HG03280 (cell line): ENCODE results near the gene ARHGAP12.

Source experiments
- ATAC-seq: cut with Tn5 transposase; IDR thresholded peaks from one replicate; pipeline ENCODE4 v1.9.1; 2021; ENCODE audit warnings: mild to moderate bottlenecking, moderate library complexity; ENCODE audit not compliant: unreplicated experiment

The ARHGAP12 gene

DNA sequence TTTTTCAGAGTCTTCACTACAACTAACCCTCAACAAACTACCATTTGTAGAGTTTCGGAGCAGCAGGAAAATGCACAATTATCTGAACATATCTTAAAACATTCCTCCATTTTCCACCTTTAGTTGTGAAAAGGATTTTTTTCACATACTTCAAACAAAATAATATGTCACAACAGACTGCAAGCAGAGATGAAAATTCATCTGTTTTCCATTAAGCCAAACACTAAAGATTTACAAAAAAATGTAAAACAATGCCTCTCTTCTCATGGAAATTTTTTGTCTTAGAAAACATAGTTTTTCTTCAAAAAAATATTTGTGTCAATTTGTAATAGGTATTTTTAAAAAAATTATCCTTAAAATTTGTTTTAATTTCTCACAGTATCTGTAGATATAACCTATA is 98.9 kb downstream of the ARHGAP12 start:
- no peak for ATAC-seq

DNA sequence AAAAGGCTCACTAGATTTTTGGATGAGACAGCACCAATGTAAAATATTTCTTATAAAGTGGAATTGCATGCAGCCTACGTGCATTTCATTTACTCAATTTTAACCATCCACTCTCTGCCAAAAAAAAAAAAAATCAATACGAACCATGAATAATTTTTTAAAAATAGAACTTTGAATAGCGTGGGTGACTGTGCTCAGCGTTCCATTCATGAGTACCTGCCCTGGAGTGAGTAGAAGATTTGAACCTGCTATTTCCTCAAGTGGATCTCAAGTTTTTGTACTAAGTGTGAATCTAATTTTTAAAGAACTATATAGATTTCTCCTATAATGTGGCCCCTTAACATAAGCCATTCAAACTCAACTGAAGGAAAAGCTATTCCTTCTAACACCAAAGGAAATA is 105.3 kb downstream of the ARHGAP12 start:
- no peak for ATAC-seq

DNA sequence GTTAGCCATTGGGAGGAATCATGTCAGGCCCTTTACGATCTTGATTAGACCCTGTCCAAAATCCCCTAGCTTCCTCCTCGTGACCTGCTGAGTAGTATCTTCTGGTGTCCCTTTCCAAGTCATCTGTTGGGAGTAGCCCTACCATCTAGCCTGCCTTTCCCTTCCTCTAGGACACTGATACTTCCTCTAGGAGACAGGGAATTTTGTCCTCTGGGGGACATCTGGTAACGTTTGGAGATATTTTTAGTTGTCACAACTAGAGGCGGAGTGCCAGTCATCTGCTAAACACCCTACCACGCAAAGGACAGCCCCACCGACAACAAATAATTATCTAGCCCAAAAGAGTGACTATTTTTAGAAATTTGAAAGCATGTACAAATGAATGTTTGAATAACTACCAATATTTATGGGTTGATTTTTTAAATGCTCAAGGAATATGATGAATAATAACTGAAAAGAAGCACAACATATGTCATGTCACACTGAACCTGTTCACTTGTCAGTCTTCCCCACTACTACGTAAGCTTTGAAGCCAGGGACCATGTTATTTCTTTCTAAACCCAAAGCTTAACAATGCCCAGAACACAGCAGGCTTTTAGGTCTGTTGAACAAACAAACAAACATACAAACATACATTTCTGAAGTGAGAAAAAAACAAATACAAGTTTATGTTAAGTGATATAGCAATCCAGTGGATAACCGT is 105.9 kb downstream of the ARHGAP12 start:
- ATAC-seq, result no peak

DNA sequence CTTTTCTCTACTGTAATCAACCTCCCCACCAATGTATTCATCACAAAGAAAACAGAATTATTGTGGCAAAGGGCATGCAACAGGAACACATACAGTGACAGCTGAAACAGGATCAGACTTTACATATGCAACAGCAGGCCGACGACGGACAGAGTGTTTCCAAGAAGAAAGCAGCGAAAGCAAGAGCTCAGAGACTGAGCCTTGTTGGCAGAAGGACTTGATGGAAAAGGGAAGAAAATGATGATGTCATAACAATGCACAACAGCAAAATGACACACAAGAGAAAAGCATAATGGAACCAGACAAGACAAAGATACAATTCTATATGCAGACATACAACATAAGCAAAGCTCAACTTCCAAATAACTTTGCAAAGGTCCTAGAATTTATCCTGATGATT is 106.5 kb downstream of the ARHGAP12 start:
- no peak for ATAC-seq

DNA sequence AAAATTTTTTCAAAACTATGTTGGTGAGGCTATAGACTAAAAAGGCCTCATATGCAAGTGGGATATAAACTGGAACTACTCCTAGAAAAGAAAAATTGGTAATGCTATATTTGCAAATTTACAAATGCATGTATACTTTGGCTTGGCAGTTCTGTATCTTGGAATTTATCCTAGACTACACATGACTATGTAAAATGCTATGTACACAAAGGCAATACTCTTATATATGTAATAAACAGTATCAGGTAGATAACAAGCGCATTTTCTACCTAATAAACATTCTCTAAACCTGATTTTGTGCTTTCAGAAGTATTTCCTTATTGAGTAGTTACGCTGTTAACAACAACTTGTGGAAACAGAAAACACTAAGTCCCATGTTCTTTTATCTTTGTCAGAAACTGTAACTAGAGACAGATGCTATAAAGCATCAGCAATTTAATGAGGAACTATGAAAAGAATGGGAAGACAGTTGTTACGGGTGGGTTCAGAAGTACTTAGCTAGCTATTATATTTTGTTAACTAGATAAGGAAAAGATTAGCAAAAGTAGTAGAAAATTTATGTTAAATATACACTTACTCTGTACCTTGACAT is 107.8 kb downstream of the ARHGAP12 start:
- ATAC-seq, result no peak

DNA sequence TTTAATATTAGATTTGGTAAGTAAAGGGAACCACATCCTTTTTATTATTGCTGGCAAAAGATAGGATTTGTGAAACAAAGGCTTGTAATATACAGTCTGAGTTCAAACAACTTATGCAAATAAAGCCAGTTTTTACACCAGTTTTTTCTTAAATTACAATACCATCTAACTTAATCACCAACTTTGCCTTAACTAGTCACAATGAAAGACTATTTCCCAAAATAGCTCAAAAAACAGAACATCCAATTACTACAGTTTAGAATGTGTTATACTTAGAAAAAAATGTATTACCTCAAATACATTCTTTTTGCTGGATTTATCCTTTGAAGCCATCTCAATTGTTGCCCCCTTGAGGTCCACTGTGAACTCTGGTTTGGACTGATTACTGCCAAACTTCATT is 108.5 kb downstream of the ARHGAP12 start:
- ATAC-seq, result no peak

DNA sequence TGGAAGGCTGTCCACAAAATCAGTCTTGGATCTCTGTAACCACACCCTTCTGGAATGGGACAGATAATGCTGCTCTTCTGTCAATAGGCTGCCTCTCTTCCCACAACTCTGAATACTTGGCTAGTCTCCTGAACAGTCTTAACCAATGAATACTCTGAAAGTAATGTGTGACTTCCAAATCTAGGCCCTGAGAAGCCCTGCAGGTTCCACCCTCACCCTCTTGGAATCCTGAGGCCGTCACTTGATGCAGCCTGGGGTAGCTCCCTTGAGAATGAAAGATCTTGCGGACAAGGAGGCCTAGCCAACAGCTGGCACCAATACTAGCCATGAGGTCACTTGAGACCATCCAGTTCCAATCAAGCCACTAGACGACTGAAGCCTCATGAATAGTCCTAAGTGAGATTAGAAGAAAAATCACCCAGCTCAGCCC is 109.2 kb downstream of the ARHGAP12 start:
- ATAC-seq, result no peak

DNA sequence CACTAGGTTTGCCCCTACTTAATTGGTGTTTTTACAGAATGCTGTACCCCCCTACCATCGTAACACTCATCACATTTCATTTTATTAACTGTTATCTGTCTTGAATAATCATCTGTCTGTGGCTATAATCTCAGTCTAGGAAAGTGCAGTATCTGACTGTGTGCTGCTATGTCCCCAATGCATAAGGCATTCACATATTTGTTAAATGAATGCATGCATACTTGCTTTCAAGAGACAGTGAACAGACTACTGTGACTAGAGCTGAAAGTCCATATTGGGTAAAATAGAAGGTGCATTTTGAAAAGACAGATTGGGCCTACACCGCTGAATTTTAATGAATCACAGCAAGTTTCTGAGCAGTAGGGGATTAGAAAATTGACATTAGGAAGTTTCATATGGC is 112.3 kb downstream of the ARHGAP12 start:
- ATAC-seq, result no peak

DNA sequence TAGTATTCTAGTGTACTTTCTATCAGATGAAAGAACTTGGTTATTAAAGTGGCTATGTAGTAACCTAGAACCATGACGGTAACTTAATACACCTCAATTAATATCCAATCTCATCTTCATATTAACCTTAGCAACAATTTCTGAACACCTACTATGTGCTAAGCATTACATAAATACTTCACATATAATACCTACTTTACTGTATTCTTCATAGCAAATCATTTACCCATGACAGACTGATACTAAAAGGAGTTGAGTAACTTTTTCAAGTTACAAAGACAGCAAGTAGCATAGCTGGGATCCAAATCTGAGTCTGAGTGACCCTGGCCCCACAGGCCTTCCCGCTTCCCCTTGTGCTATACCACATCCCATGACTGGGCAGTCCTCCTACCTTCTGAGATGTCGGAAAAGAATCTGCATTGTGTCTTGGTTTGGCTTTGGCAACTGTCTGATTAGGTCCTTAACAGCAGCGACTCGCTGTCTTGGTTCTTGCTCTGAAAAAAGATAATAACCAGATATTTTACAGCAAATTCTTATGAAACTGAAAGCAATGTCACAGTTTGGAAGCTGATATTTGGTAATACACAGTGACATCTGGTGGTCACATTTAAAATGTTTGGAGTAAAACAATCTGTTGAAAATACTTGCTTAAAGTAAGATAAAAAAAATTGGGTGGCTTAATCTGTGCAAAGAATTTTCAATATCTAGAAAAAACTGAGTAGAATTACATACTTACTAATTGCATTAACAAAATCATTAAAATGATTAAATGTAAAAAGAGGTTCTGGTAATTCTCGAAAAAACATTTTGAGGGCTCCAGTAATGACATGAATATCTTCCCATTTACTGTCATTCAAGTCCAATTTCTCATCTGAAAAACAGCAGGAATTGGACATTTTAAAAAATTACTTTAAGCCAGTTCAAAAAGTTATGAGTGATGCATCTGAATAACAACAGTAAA is 120.1 kb downstream of the ARHGAP12 start:
- ATAC-seq, result peak; percentile 76

DNA sequence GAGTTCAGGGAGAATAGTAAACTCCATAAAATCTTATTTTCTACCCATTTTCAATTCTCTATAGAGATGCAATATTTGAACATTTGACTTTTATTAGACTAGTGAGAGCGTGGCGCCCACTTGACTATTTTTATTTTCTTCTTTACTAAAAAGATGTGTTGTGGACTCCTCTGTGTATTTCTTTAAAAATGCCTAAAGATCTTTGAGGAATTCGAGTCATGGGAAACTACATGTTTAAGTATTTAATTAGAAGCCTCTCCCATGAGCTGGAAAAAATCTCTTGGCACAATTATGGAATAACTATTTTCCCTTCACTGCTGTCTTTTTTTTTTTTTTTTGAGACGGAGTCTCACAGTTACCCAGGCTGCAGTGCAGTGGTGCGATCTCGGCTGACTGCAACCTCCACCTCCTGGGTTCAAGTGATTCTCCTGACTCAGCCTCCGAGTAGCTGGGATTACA is 124.2 kb downstream of the ARHGAP12 start:
- ATAC-seq, result no peak

DNA sequence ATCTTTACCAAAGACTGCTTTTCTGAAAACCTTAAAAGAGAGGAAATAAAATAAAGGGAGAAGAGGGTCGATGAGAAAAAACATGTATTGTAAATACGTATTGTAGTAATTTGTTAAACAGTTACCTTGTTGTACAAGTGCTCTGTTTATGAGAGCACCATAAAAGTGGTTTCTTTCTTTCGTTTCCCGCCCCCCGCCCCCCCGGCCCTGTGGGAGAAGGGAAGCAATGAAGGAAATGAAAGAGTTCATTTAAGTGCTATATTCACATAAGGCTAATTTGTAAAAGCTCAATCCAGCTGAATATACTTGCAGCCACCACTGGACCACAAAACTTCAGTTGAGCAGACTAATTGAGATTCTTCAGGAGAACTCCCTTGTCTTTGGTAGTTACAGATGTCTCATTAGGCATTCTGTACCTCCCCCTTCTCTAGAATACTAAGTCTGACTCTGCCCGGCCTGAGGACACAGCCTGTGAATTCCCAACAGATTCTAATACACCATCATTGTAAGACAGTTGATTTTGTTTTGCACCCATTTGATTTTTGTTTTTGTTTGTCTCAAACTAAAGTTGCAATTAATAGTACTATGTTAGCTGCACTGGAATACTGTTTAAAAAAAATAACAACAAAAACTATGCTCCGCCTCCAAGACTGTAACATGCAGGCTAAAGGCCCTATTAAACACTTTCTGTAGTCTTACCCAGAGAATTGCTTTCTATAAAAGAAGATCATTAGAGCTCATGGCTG is 124.9 kb downstream of the ARHGAP12 start:
- no peak for ATAC-seq

DNA sequence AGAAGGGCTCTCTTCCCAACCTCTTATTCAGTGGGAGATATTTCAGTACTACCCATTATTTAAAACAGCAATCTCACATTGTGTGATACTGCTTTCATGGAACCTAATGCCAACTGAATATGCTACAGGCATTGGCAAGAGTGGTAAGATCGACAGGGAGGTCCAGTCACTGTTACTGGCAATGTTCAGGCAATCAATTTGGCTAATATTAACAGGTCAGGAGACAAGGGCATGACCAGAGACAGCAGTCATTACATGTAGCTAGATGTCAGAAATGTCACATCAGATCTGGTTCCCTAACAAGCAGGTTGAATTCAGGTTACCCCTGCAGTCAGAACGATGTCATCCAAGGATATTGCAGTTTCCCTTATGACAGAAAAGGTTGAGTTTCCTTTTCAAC is 129.4 kb downstream of the ARHGAP12 start:
- ATAC-seq, result no peak

DNA sequence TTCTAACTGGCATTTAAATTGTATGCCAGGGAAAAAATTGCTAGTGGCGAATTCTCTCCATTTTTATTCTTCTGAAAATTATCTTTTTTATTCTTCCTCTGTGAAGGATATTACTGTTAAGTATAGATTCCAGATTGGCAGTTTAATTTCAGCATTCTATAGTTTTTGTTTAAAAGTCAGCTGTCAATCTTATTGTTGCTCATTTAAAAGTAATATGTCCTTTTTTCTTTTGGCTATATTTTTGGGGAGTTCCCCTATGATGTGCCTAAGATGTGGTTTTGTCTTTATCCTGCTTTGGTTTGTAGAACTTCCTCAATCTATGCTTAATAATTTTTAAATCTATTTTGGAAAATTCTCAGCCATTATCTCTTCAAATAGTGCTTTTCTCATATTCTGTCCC is 135.9 kb downstream of the ARHGAP12 start:
- no peak for ATAC-seq

DNA sequence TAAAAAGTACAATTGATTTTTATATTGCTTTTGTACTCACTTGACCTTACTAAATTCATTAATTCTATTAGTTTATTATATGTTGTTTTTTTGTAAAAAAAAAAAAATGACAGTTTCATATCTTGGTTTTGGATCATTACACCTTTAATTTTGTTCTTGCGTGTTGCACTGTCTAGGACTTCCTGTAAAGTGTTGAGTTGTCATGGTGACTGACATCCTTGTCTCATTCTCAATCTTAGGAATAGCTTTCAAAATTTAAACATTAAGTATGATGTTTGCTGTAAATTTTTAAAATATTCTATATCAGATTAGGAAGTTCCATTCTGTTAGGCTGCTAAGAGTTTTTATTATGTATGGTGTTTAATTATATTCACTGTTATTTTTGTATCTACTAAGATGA is 139.1 kb downstream of the ARHGAP12 start:
- ATAC-seq, result no peak

DNA sequence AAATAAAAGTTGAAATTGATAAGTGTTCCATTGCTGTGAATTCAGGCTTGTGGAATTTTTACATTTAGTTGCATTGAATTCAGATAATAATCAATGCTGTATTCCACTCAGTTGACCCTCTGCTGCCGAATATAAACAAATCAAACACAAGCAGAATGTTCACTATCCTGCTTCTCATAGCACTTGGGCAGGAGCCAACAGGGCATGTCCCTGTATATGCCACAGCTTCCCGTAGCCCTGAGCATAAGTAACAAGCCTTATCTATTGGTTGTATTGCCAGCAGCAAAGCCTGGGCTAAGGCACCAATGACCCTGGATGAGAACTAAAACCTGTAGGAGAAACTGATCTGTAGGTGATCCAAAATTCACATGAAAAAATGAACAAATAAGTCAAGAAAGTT is 145.9 kb downstream of the ARHGAP12 start:
- no peak for ATAC-seq

DNA sequence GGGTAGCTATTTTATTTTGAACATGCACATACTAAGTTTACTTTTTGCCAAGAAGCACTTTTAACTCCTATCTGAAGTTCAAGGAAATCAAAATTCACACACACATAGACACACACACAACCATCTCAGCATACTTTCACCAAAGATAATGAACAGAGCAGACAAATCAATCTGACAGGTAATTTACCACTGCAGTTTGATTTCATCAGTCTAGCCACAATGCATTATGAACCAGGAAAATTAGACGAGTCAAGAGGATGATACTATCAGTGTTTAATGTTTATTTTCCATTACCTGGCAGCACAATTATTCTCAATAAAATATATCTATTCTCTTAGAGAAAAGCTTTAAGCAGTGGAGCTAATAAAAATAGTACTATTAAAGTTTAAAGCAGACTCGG is 147.9 kb downstream of the ARHGAP12 start:
- no peak for ATAC-seq

DNA sequence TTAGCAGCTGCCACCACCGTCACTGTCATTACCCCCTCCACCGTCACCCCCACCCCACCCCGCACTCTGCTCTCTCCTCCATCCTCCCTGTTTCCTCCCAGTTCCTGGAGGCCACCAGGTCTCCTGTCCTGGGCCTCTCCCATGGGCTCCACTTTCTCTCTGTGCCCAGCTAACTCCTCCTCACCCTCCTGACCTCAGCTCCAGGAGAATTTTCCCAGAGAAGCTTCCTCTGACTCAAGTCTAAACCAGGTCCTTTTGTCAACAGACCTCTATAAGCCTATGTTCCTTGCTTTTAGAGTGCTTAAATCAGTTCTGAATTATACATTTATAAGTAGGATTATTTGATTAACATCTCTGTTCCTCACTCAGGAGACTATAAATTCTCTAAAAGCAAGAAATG is 150.0 kb downstream of the ARHGAP12 start:
- ATAC-seq, result no peak

DNA sequence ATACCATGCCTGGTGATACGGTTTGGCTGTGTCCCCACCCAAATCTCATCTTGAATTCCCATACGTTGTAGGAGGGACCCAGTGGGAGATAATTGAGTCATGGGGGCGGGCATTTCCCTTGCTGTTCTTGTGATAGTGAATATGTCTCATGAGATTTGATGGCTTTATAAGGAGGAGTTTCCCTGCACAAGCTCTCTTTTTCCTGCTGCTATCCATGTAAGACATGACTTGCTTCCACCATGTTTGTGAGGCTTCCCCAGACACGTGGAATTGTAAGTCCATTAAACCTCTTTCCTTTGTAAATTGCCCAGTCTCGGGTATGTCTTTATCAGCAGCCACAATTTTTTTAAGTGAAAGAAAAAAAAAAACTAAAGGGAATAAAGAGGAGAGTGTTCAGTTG is 152.5 kb downstream of the ARHGAP12 start:
- no peak for ATAC-seq

DNA sequence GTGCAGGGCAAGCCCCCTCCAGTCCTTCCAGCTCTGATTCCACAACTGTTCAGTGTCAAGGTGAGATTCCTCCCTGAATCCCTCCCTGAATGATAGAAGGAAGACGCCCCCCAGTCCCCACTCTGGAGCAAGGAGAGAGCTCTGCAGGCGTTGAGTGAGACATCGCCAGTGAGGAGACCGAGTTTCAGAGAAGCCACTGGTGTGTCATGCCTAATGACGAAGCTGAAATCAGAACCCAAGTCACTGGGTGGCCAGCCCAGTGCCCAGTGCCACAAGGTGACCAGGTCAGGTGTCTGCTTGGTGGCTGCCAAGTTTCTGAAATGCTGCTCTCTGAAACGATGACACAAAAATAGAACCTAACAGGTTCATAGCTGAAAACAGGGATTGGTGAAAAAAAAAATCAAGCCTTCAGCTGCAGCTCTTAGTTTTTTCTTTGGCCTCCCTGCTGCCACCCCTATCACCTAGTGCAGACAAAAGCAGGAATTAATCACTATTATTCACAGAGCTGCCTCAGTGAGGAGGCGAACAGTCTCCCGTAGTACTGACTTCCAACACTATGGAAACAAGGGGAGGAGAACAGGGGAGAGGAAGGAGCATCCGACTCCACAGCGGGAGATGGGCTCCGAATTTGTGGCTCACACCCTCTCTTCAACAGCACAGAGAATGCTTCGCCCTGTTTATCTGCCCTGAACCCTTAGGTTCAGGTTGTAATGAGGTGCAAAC is 153.5 kb downstream of the ARHGAP12 start:
- ATAC-seq, result no peak

DNA sequence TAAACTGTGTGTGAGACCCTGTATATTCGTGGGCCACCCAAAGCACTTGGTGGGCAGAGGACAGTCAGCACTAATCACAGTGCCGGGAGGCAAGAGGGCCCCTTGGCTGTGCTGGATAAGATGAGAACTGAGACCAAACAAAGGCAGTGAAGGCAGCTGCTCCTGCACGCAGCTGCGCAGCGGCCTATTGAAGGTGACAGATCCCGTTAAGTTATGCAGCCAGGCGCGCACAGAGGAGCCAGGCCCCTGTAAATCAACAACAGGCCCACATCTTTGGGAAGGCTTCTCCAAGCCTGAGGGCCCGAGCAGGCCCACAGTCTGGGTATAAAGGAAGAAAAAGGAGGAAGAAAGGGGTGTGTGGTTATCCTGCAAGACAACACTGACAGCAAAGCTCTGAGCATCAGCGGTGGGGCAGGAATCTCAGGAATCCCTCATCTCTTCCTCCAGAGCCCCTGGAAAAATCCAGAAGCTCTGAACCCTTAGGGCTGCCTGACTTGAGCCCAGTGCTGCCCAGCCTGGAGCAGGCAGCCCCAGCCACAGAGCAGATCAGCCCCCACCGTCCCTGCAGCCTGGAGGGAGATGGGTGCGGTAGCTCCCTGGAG is 154.2 kb downstream of the ARHGAP12 start:
- ATAC-seq, result no peak
